IPS-NIHi11 (cell line): ENCODE measurements around the gene KCNH1.
"Not testable (repeated sequence)": the region's sequence is repeated elsewhere in the genome, so short reads cannot be mapped to it uniquely, and the experiment has no call there.

Experiments
- DNase-seq: peaks from one replicate; pipeline ENCODE4 v3.0.0; 2012; ENCODE audit warnings: mixed read lengths, low spot score

Gene KCNH1

GRCh38 chr1:211095381-211095780, 38.6 kb downstream of the KCNH1 start:
- DNase-seq, result no peak

GRCh38 chr1:211092955-211093354, 41.0 kb downstream of the KCNH1 start:
- no peak for DNase-seq

GRCh38 chr1:211091867-211092266, 42.1 kb downstream of the KCNH1 start:
- DNase-seq, result no peak

GRCh38 chr1:211089536-211089935, 44.4 kb downstream of the KCNH1 start:
- DNase-seq, result no peak

GRCh38 chr1:211088156-211088555, 45.8 kb downstream of the KCNH1 start:
- DNase-seq, result no peak

GRCh38 chr1:211082824-211083223, 51.1 kb downstream of the KCNH1 start:
- DNase-seq, result no peak

- DNase-seq, result not testable (repeated sequence)
These were observed 52.5 kb downstream of the KCNH1 start for GRCh38 chr1:211081447-211081846.

- no peak for DNase-seq
These were observed 65.0 kb downstream of the KCNH1 start for GRCh38 chr1:211068976-211069375.

- DNase-seq, result peak; percentile 5
These were observed 67.1 kb downstream of the KCNH1 start for GRCh38 chr1:211066781-211067384.

- DNase-seq, result not testable (repeated sequence)
These were observed 92.1 kb downstream of the KCNH1 start for GRCh38 chr1:211041838-211042237.

- no peak for DNase-seq
These were observed 96.9 kb downstream of the KCNH1 start for GRCh38 chr1:211037095-211037494.

GRCh38 chr1:211036381-211037060, 97.4 kb downstream of the KCNH1 start:
- DNase-seq, result no peak

- no peak for DNase-seq
These were observed 98.0 kb downstream of the KCNH1 start for GRCh38 chr1:211035821-211036380.

GRCh38 chr1:211033921-211034525, 99.9 kb downstream of the KCNH1 start:
- DNase-seq, result no peak

- no peak for DNase-seq
These were observed 109.0 kb downstream of the KCNH1 start for GRCh38 chr1:211024901-211025300.

GRCh38 chr1:211019266-211019665, 114.7 kb downstream of the KCNH1 start:
- no peak for DNase-seq

GRCh38 chr1:211018690-211019089, 115.3 kb downstream of the KCNH1 start:
- no peak for DNase-seq

- DNase-seq, result peak; percentile 47
These were observed 116.8 kb downstream of the KCNH1 start for GRCh38 chr1:211017075-211017718.

GRCh38 chr1:211014275-211014674, 119.7 kb downstream of the KCNH1 start:
- DNase-seq, result no peak

GRCh38 chr1:211013346-211014240, 120.4 kb downstream of the KCNH1 start:
- DNase-seq, result no peak

- not testable (repeated sequence) for DNase-seq
These were observed 122.8 kb downstream of the KCNH1 start for GRCh38 chr1:211011128-211011527.

- no peak for DNase-seq
These were observed 124.0 kb downstream of the KCNH1 start for GRCh38 chr1:211009944-211010343.
